Fibroblast of skin of left biceps (primary cell): Measurements from ENCODE around the gene ROBO1.
"Not testable (repeated sequence)": the region's sequence is repeated elsewhere in the genome, so short reads cannot be mapped to it uniquely, and the experiment has no call there.

Experiments
- DNase-seq, 2 experiments: peaks; one replicate each; pipeline ENCODE4 v3.0.0-alpha.2; 2013; ENCODE audit warnings: low read depth in 2 of 2

Gene ROBO1

DNA sequence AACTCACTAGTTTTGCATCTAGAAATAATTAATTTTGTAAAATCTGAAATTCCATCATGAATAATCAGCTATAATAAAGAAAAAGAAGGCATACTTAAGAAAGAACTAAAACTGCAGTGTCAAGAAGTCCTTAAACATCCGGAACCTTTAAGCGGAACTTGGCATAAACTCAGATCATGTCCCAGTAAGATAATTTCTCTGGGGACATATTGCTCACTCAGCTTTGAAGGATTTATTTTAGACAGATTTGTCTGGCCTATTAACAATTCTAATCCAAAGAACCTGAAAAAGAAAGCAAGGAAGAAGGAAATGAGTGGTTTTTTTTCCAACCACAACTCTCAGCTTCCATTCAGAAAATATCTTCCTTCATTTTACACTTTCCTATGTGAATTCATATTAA, 850.3 kb downstream of the ROBO1 start:
- DNase-seq, result no peak

DNA sequence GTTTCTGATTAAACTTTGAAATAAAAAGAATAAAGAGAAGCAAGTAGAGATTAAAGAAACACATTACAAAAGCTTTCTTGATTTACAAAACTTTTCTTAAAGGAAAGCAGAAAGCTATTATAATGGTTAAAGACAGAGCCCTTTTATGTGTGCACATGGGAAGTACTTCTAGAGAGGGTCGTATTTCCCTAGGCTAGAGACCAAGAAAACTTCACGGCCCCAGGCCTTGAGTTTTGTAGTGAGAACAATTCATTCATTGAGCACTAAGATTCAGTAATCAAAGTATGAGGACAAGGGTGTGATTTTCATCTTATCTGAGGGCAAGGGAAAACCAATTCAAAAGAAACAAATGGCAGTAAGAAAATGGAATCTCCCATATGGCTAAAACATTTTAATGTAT, 854.1 kb downstream of the ROBO1 start:
- DNase-seq, result no peak

DNA sequence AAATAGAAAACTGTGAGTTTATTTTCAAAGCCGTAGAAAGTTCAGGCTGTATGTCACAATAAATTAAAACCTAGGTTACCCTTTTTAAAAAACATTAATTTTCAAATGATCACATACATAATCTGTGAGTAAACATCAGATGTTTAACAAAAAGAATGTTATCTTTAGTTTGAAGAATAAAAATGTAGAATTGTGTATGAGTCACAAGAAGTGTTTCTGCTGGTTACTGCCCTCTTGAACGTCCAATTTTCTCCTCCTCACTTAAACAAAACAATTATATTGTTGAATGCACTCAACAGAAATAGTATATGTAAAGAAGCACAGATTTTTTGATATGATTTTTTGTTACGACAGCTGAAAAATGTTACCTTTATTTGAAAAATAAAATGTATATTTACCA, 855.1 kb downstream of the ROBO1 start:
- no peak for DNase-seq

- DNase-seq, result no peak
These were observed 855.5 kb downstream of the ROBO1 start for GRCh38 chr3:78912259-78912658.

- no peak for DNase-seq
These were observed 856.4 kb downstream of the ROBO1 start for GRCh38 chr3:78911394-78911793.

DNA sequence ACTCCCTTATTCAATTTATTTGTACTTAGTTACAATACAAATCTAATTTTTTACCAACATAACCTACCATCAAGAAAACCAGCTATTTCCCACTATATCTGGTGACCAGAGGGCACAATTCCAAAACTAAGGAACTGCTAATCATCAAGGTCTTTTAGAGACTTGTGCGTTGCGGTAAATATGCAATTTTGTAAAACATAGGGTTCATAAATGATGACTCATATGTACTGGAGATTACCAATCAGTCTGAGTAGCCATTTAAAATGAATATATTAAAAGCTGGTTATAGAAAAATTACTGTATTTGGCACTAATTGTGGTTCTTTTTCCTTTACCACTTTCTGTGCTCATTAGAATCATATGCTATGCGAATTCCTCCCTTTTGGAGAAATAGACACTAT, 859.6 kb downstream of the ROBO1 start:
- DNase-seq, result no peak

GRCh38 chr3:78907367-78907766, 860.4 kb downstream of the ROBO1 start:
- DNase-seq, result no peak

GRCh38 chr3:78906930-78907329, 860.9 kb downstream of the ROBO1 start:
- no peak for DNase-seq

GRCh38 chr3:78906245-78906644, 861.6 kb downstream of the ROBO1 start:
- no peak for DNase-seq

GRCh38 chr3:78905700-78906099, 862.1 kb downstream of the ROBO1 start:
- DNase-seq, result no peak

GRCh38 chr3:78901544-78901943, 866.3 kb downstream of the ROBO1 start:
- DNase-seq, result no peak

- no peak for DNase-seq
These were observed 866.9 kb downstream of the ROBO1 start for GRCh38 chr3:78900880-78901279.

DNA sequence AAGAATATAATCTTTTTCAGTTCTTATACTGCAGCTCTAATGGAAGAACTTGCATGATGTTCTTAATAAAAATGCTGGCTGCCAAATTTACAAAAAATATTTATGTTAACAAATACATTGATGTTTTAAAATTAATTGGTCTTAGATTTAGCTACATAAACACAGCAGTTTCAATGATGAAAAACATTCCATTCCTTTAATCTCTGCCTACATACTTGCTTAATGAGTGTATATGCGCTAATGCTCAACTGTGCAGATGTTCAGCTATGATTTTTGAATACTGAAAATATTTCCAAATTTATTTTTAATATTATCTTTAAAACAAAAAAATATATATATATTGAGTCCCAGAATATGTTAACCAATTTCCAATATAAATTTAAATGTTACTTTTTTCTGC, 867.4 kb downstream of the ROBO1 start:
- DNase-seq, result no peak

DNA sequence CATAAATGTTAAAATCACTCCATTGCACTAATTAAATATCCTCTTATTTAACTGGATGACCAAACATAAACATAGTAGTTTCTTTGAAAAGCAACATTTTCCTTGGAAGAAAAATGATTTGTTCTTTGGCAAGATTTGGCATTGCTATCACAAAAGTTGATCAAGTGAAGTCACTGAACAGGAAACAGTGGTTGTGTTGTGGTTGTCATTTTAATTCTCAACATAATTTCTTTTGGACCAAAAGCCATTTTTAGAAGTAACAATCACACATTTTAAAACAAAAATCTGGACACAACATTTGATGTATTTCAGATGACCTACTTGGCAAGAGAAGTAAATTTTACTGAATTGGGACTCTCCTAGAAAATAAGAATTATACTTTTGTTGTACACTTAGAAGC, 872.3 kb downstream of the ROBO1 start:
- DNase-seq, result no peak

DNA sequence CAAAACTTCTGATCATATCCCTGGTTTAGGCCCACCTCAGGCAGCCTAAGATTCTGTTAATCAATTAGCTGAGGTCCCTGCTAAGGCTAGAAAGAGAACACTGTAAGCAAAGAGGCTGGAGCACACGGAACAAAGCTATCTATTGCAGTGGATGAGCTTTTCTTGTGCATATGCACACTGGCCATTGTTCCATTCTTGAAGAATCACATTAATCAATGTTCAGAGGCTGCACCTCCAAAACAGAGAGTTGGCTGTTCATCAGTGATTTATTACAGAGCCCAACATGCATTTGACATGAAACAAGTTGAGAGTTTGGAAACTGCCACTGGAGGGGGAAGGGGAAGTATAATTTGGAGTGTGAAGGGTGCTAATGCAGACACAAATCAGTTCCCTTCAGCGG, 873.0 kb downstream of the ROBO1 start:
- no peak for DNase-seq

GRCh38 chr3:78893161-78893560, 874.6 kb downstream of the ROBO1 start:
- no peak for DNase-seq

GRCh38 chr3:78889348-78889747, 878.5 kb downstream of the ROBO1 start:
- DNase-seq, result no peak

GRCh38 chr3:78888635-78889034, 879.2 kb downstream of the ROBO1 start:
- DNase-seq, result no peak

- no peak for DNase-seq
These were observed 880.2 kb downstream of the ROBO1 start for GRCh38 chr3:78887547-78888011.

- DNase-seq, result no peak
These were observed 880.8 kb downstream of the ROBO1 start for GRCh38 chr3:78887029-78887428.

DNA sequence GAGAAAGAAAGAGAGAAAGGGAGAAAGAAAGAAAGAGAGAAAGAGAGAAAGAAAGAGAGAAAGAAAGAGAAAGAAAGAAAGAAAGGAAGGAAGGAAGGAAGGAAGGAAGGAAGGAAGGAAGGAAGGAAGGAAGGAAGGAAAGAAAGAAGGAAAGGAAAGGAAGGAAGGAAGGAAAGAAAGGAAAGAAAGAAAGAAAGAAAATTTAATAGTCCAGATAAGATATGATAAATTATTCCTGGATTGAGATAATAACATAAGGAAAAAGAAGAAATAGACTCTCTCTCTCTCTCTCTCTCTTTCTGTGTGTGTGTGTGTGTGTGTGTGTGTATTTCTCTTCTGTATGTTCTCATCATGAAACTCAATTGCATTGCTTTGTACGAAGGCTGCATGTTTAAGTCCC, 883.2 kb downstream of the ROBO1 start:
- not testable (repeated sequence) for DNase-seq

GRCh38 chr3:78882251-78882650, 885.5 kb downstream of the ROBO1 start:
- no peak for DNase-seq

DNA sequence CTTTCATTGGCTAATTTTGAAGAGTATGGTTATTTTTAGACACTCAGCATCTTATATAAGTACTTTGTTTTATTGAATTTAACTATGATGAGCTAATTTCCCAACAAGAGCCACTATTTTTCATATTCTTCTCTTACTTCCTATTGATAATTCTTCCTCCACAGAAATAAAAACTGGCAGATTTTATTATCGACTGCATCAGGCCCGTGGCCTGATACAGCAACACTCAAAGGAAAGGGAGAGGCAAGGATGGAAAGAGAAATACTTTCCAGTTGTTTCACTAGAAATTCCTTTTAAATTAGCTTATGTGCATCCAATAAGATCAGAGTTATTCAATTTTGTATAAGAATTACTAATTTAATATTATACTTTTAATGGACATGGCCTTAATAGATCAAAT, 886.3 kb downstream of the ROBO1 start:
- DNase-seq, result no peak

GRCh38 chr3:78880603-78881461, 887.0 kb downstream of the ROBO1 start:
- DNase-seq, result no peak
